BE2C (cell line): ENCODE measurements around the gene ZFAND5.

Experiments
- DNase-seq: peaks from one replicate; pipeline ENCODE4 v3.0.0-alpha.2; 2020
- H3K27me3 ChIP-seq: fragments of 250-450 bp; sonication (Bioruptor Pico); 2 replicates; pipeline ENCODE4 v1.5.1; 2020; ENCODE audit warnings: mild to moderate bottlenecking
- H3K36me3 ChIP-seq: fragments of 250-450 bp; sonication (Bioruptor Pico); 2 replicates; pipeline ENCODE4 v1.5.1; 2020; ENCODE audit warnings: mild to moderate bottlenecking
- H3K4me1 ChIP-seq: fragments of 250-450 bp; sonication (Bioruptor Pico); 2 replicates; pipeline ENCODE4 v1.5.1; 2020
- H3K4me3 ChIP-seq: 2 replicates; pipeline ENCODE4 v1.5.1; 2011; ENCODE audit warnings: low read depth, low read length
- H3K9me3 ChIP-seq: fragments of 250-450 bp; sonication (Bioruptor Pico); 2 replicates; pipeline ENCODE4 v1.5.1; 2020
- CTCF ChIP-seq: IDR thresholded peaks from 2 replicates; pipeline ENCODE4 v1.5.1; 2012; ENCODE audit warnings: mild to moderate bottlenecking, low read depth, low read length

Gene ZFAND5

DNA sequence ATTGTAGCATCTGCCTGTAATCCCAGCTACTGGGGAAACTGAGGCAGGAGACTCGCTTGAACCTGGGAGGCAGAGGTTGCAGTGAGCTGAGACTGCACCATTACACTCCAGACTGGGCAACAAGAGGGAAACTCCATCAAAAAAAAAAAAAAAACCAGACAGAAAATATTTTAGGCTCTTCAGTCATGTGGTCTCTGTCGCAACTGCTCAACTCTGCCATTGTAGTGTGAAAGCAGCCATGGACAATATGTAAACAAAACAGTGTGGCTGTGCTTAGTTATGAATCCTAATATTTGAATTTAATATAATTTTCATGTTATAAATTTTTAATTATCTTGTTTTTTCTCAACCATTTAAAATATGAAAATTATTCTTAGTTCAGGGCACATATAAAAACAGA, 38.4 kb downstream of the ZFAND5 start:
- DNase-seq = no peak
- no peak for TF ChIP-seq CTCF
- H3K36me3 ChIP-seq = no peaks in the 10 kb centered on the region
- no peaks in the 10 kb centered on the region for H3K4me1 ChIP-seq
- H3K9me3 ChIP-seq = no peaks in the 10 kb centered on the region; the same call in 1 of the 2 replicates
- H3K4me3 ChIP-seq = no peak overlapping the region
- H3K27me3 ChIP-seq = no peaks in the 10 kb centered on the region

DNA sequence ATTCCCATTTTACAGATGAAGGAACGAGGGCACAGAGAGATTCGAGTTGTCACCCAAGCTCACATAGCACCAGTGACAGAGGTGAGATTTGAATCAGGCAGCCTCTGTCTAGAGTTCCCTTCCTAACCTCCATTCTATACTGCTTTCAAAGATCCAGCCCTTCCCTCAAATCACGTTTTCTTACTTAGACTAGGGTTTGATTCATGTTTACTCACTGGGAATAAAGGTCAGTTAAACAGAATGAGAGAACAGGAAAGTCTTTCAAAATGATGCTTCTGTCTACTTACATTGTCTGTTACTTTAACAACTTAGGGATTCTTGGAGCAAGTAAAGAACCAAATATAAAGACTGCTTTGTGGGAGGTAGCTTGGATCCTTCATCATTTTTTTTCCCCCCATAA, 40.0 kb downstream of the ZFAND5 start:
- Histone ChIP-seq H3K36me3 (no peaks in the 10 kb centered on the region), H3K9me3 (no peaks in the 10 kb centered on the region; the same call in 1 of the 2 replicates), H3K4me1 (no peaks in the 10 kb centered on the region), H3K27me3 (no peaks in the 10 kb centered on the region), H3K4me3 (no peak overlapping the region)
- TF ChIP-seq CTCF = no peak
- no peak for DNase-seq

DNA sequence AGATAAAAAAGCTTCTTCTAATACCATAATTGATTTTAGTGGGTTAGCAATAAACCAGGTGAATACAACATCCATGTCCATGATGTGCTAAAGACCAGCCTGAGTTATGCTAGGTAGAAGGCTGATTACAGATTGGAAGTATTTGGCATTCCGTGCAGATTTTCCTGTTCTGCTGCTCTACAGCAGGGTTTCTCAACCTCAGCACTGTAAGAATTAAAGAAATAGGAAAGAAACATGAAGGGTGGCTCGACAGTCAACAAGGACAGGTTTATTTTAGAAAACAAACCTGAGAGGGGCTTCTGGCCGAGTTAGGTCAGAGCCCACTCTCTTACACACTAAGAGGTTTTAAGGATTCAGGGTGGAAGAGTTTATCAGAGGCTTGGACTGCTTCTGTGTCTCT, 42.3 kb downstream of the ZFAND5 start:
- Histone ChIP-seq H3K9me3 (no peaks in the 10 kb centered on the region; the same call in 1 of the 2 replicates), H3K4me3 (no peak overlapping the region), H3K36me3 (no peaks in the 10 kb centered on the region), H3K27me3 (no peaks in the 10 kb centered on the region), H3K4me1 (no peaks in the 10 kb centered on the region)
- no peak for DNase-seq
- no peak for TF ChIP-seq CTCF

- no peak for TF ChIP-seq CTCF
- H3K4me1 ChIP-seq = no peaks in the 10 kb centered on the region
- H3K36me3 ChIP-seq = no peaks in the 10 kb centered on the region
- DNase-seq = no peak
- no peak overlapping the region for H3K4me3 ChIP-seq
- no peaks in the 10 kb centered on the region for H3K27me3 ChIP-seq
- H3K9me3 ChIP-seq = no peaks in the 10 kb centered on the region; the same call in 1 of the 2 replicates
These were observed 42.7 kb downstream of the ZFAND5 start for GRCh38 chr9:72322259-72322658.

DNA sequence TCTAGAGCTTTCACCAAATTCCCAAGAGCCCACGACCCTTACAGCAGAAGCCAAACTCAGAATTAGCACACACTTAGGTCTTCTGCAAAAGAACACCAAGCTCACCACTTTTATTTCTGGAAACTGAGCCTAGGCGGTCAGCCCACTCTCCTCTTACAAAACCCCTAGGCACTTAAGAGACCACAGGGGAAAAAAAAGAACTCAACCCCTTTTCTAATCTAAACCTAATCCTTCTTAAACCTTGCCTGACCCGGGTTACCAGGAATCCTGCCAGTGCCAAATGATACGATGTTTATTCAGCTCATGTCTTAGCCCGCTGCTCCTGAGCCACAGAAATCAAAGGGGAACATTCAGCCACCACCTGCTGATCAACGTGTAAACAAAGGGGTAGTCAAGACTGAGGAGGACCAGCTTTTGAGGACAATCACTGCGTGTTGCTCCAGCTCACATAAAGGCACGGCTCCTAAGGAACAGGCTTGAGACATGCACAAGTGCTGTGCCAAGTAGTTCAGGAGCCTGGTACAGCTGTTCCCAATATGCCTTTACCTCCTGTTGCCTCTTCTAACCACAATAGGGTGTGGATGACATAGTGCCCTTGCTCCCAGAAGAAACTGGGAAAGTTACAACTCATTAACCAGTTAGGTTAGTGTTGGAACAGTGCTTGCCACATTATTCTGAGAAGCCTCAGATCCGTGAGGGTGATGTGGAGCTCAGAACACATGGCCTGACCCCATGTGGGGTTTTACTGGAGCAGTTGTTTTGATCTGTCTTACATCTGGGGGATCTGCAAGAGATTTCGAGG, 49.3 kb downstream of the ZFAND5 start:
- Histone ChIP-seq H3K27me3 (no peaks in the 10 kb centered on the region), H3K4me3 (no peak overlapping the region), H3K9me3 (no peaks in the 10 kb centered on the region), H3K36me3 (no peaks in the 10 kb centered on the region), H3K4me1 (no peaks in the 10 kb centered on the region)
- no peak for TF ChIP-seq CTCF
- no peak for DNase-seq

GRCh38 chr9:72315089-72315509, 49.9 kb downstream of the ZFAND5 start:
- no peaks in the 10 kb centered on the region for H3K27me3 ChIP-seq
- H3K4me3 ChIP-seq = no peak overlapping the region
- no peaks in the 10 kb centered on the region for H3K4me1 ChIP-seq
- DNase-seq = peak; percentile 10
- H3K36me3 ChIP-seq = no peaks in the 10 kb centered on the region
- no peak for TF ChIP-seq CTCF
- no peaks in the 10 kb centered on the region for H3K9me3 ChIP-seq
